Left lung (tissue), 10 donors: ENCODE data around the gene IL17RE. TPM values are rescaled to one million over a fixed set of nuclear protein-coding genes. Genes with fewer than 3 reads are reported as not detected.

ENCODE experiments used
- ATAC-seq: fragments of 200-7000 bp; cut with Tn5 transposase; one replicate; pipeline ENCODE4 v1.9.1; 2020; ENCODE audit warnings: moderate library complexity
- DNase-seq, 4 donors: peaks; one replicate each; pipeline ENCODE4 v3.0.0-alpha.2; 2013 to 2020
- H3K27ac ChIP-seq, 2 donors: fragments of 200-600 bp; sonication (generic) in 1 of 2; one replicate each; pipeline versions ENCODE4 v1.5.0 to v1.8.0; 2020 to 2021
- H3K27me3 ChIP-seq, 2 donors: fragments of 200-600 bp; sonication (generic) in 1 of 2; one replicate each; pipeline versions ENCODE4 v1.5.0 to v1.8.0; 2020 to 2021
- H3K36me3 ChIP-seq, 2 donors: fragments of 200-600 bp; sonication (generic) in 1 of 2; one replicate each; pipeline versions ENCODE4 v1.5.0 to v1.8.0; 2020 to 2021
- H3K4me1 ChIP-seq, 2 donors: fragments of 200-600 bp; one replicate each; pipeline ENCODE4 v1.8.0; 2021
- H3K4me3 ChIP-seq, 2 donors: fragments of 200-600 bp; sonication (generic) in 1 of 2; one replicate each; pipeline versions ENCODE4 v1.5.0 to v1.8.0; 2020 to 2021; ENCODE audit warnings: mild to moderate bottlenecking in 1 of 2
- H3K9me3 ChIP-seq, 2 donors: fragments of 200-600 bp; sonication (generic) in 1 of 2; one replicate each; pipeline versions ENCODE4 v1.5.0 to v1.8.0; 2020 to 2021
- intact Hi-C, 2 donors: fragments of 100-400 bp; cut with DNase I; formaldehyde crosslinking; loops; one replicate each; pipeline versions ENCODE4 v1.11.2 to v1.14.2; 2022
- polyA plus RNA-seq, 6 donors: library from polyadenylated mRNA; unstranded; fragments of 120-200 nt; gene quantifications; one replicate each; pipeline ENCODE4 v1.2.1, GENCODE V29; 2013; ENCODE audit not compliant: insufficient read length in 6 of 6
- total RNA-seq, 2 donors: library from RNA; stranded (reverse); fragmentation: NEBNext Ultra II Directional; extraction: Animal tissue kit (Norgen Biotek cat#: 25700); gene quantifications; one replicate each; pipeline ENCODE4 v1.2.1, GENCODE V29; 2021
- TF ChIP-seq, protein P1 (sequence below), 2 donors: fragments of 200-600 bp; sonication (generic) in 1 of 2; IDR thresholded peaks; one replicate each; pipeline versions ENCODE4 v1.5.0 to v1.8.0; 2021; ENCODE audit warnings: antibody characterized with exemption in 2 of 2
- donor health status: DM: no; HTN: yes; CAD: no.
- donor health status: DM: no; HTN: no; CAD: no.

Gene IL17RE
- total and polyA plus RNA-seq, 8 donors = 14.4 to 108 (median 80.5) TPM

DNA sequence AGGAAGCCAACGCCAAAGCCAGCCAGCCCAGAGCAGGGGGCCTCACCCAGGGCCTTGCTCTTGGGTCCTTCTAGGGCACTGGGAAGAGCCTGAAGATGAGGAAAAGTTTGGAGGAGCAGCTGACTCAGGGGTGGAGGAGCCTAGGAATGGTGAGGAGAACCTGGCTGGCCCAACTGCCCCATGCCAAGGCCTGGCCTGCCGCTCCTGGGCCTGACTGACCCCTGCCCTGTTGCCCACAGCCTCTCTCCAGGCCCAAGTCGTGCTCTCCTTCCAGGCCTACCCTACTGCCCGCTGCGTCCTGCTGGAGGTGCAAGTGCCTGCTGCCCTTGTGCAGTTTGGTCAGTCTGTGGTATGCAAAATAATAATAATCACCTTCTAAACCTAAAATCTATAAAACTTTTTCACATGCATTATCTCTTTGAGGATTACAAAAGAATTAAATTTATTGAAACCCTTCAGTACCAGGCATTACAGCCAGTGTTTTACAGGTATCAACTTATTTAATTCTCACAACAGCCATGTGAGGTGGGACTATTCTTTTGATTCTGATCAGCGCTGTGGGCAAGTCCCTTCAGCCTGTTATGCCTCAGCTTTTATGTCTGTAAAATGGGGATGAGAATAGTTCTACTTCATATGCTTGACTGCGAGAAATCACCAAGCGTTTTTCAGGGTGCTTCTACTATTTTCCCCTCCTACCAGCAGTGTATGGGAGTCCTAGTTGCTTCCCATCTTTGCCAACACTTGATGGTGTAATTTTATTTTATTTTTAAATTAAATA is 15.8 kb downstream of the IL17RE start:
- TF ChIP-seq, protein P1, sequence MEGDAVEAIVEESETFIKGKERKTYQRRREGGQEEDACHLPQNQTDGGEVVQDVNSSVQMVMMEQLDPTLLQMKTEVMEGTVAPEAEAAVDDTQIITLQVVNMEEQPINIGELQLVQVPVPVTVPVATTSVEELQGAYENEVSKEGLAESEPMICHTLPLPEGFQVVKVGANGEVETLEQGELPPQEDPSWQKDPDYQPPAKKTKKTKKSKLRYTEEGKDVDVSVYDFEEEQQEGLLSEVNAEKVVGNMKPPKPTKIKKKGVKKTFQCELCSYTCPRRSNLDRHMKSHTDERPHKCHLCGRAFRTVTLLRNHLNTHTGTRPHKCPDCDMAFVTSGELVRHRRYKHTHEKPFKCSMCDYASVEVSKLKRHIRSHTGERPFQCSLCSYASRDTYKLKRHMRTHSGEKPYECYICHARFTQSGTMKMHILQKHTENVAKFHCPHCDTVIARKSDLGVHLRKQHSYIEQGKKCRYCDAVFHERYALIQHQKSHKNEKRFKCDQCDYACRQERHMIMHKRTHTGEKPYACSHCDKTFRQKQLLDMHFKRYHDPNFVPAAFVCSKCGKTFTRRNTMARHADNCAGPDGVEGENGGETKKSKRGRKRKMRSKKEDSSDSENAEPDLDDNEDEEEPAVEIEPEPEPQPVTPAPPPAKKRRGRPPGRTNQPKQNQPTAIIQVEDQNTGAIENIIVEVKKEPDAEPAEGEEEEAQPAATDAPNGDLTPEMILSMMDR (IDR thresholded peaks at IDR 0.05) = no peak
- Histone ChIP-seq H3K4me3 (no peak overlapping the region), H3K27ac (no peak overlapping the region), H3K4me1 (peaks cover 18 to 45% of the 10 kb centered on the region in 2 donors), H3K9me3 (no peaks in the 10 kb centered on the region), H3K36me3 (no peaks in the 10 kb centered on the region), H3K27me3 (no peaks in the 10 kb centered on the region)
- DNase-seq = no peak
- ATAC-seq = no peak
- intact Hi-C loops = no loop called here

- peaks cover 0 to 20% of the 10 kb centered on the region in 2 donors for H3K36me3 ChIP-seq
- H3K27ac ChIP-seq = no peak overlapping the region
- intact Hi-C loops = no loop called here
- H3K4me3 ChIP-seq = no peak overlapping the region
- no peak for ATAC-seq
- no peaks in the 10 kb centered on the region for H3K9me3 ChIP-seq
- H3K4me1 ChIP-seq = peaks cover 0 to 11% of the 10 kb centered on the region in 2 donors
- TF ChIP-seq, protein P1 (IDR thresholded peaks at IDR 0.05) = no peak
- peak in 1 of 4 donors; percentile 78 for DNase-seq
- H3K27me3 ChIP-seq = no peaks in the 10 kb centered on the region
Measured at GRCh38 chr3:9928158-9928557, 25.5 kb downstream of the IL17RE start.

DNA sequence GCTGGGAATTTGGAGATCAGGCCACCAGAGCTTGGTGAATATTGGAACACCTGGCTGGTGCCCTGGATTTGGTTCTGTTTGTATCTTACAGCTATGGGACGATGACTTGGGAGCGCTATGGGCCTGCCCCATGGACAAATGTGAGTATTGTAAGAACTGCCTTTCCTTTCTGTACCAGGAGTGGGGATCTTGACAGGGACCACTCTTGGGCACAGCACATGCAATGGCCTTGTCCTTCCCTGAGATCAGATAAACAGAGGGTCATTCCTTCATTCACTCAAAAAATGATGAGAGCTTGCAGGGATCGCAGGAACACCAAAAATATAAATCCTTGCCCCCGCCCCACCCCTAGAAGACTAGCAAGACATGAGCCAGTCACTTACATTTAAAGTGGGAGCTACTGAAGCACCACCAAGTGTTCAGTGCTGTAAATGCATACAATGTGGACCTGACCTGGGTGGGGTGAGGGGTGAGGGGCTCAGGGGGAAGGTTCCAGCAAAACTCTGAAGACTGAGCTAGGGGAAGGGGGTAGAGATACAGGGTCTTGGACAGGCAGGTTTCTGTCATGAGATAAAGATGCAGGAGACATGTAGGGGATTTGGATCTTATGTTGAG is 28.3 kb downstream of the IL17RE start:
- peaks cover 0 to 9% of the 10 kb centered on the region in 2 donors for H3K36me3 ChIP-seq
- intact Hi-C loops = no loop called here
- peaks cover 8 to 31% of the 10 kb centered on the region in 2 donors for H3K4me1 ChIP-seq
- no peak for DNase-seq
- no peak overlapping the region for H3K4me3 ChIP-seq
- TF ChIP-seq, protein P1 (IDR thresholded peaks at IDR 0.05) = no peak
- no peaks in the 10 kb centered on the region for H3K9me3 ChIP-seq
- no peak for ATAC-seq
- H3K27me3 ChIP-seq = no peaks in the 10 kb centered on the region
- H3K27ac ChIP-seq = no peak overlapping the region

GRCh38 chr3:9932535-9932842 is 29.8 kb downstream of the IL17RE start:
- H3K27me3 ChIP-seq = no peaks in the 10 kb centered on the region
- peak overlapping the region; percentile 79 to 89 for H3K4me3 ChIP-seq
- H3K36me3 ChIP-seq = peaks cover 0 to 18% of the 10 kb centered on the region in 2 donors
- ATAC-seq (no peak), DNase-seq (no peak)
- no peaks in the 10 kb centered on the region for H3K9me3 ChIP-seq
- H3K27ac ChIP-seq = peak overlapping the region; percentile 87 to 88
- TF ChIP-seq, protein P1 (IDR thresholded peaks at IDR 0.05) = no peak
- intact Hi-C loops = no loop called here
- H3K4me1 ChIP-seq = peaks cover 8 to 38% of the 10 kb centered on the region in 2 donors

DNA sequence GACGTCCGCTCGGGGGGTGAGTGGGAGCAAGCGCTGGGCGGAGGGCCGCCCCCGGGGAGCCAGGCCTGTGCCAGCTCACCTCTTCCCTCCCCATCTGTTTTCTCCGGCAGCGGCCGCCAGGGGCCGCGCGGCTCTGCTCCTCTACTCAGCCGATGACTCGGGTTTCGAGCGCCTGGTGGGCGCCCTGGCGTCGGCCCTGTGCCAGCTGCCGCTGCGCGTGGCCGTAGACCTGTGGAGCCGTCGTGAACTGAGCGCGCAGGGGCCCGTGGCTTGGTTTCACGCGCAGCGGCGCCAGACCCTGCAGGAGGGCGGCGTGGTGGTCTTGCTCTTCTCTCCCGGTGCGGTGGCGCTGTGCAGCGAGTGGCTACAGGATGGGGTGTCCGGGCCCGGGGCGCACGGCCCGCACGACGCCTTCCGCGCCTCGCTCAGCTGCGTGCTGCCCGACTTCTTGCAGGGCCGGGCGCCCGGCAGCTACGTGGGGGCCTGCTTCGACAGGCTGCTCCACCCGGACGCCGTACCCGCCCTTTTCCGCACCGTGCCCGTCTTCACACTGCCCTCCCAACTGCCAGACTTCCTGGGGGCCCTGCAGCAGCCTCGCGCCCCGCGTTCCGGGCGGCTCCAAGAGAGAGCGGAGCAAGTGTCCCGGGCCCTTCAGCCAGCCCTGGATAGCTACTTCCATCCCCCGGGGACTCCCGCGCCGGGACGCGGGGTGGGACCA is 30.4 kb downstream of the IL17RE start:
- TF ChIP-seq, protein P1 (IDR thresholded peaks at IDR 0.05) = peak; percentile 56 to 77
- Histone ChIP-seq H3K4me3 (peak overlapping the region; percentile 79 to 89), H3K36me3 (peaks cover 0 to 23% of the 10 kb centered on the region in 2 donors), H3K27me3 (no peaks in the 10 kb centered on the region), H3K4me1 (peaks cover 8 to 38% of the 10 kb centered on the region in 2 donors), H3K9me3 (no peaks in the 10 kb centered on the region), H3K27ac (peak overlapping the region; percentile 87 to 88)
- ATAC-seq = peak; percentile 87
- intact Hi-C loops = no loop called here
- peak; percentile 61 to 96 (median 84) for DNase-seq
